GM19397 (cell line): Measurements from ENCODE around the gene TMEM190.
"Not testable (repeated sequence)": the region's sequence is repeated elsewhere in the genome, so short reads cannot be mapped to it uniquely, and the experiment has no call there.

Source experiments
- ATAC-seq: cut with Tn5 transposase; IDR thresholded peaks from one replicate; pipeline ENCODE4 v1.9.1; 2021; ENCODE audit warnings: mild to moderate bottlenecking, moderate library complexity; ENCODE audit not compliant: unreplicated experiment

Gene TMEM190

DNA sequence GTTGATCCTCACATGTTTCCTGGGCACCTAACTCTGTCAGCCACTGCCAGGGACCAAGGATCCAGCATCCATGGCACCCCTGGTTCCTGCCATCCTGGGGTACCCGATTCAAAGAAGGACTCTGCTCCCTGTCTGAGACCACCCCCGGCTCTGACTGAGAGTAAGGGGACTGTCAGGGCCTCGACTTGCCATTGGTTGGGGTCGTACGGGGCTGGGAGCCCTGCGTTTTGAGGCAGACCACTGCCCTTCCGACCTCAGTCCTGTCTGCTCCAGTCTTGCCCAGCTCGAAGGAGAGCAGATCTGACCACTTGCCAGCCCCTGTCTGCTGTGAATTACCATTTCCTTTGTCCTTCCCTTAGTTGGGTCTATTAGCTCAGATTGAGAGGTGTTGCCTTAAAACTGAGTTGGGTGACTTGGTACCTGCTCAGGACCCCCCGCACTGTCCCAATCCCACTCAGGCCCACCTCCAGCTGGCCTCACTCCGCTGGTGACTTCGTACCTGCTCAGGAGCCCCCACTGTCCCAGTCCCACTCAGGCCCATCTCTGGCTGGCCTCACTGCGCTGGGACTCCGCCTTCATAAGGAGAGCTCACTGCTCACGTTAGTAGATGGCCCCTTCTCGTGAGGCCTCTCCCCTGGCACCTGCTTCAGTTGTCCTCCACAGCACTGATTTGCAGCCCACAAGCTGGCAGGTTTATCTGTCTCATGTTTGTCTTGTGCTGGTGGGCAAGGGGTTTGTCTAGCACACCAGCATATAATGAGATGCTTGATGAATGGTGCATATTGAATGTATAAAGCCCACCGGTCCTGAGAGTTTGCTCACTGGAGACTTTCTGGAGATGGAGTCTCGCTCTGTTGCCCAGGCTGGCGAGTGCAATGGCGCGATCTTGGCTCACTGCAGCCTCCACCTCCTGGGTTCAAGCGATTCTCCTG, 13.0 kb downstream of the TMEM190 start:
- no peak for ATAC-seq

DNA sequence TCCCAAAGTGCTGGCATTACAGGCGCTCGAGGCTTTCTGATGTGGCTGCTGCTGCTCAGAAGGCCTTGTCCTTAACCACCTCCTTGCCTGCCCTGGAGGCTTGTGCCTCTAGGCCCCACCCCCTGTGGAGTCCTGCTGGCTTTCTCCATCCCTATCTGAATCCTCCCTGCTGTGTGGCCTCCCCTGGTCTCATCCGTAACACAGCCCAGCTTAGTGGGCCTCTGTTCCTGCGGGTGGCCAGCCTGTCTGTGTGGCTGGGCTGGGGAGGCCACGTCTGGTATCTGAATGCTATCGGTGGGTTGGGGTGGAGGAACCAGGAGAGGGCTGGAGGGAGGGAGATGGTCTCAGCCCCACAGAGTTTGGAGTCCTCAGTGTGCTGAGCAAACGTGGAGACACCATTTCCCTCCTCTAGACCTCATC, 13.8 kb downstream of the TMEM190 start:
- ATAC-seq = no peak

DNA sequence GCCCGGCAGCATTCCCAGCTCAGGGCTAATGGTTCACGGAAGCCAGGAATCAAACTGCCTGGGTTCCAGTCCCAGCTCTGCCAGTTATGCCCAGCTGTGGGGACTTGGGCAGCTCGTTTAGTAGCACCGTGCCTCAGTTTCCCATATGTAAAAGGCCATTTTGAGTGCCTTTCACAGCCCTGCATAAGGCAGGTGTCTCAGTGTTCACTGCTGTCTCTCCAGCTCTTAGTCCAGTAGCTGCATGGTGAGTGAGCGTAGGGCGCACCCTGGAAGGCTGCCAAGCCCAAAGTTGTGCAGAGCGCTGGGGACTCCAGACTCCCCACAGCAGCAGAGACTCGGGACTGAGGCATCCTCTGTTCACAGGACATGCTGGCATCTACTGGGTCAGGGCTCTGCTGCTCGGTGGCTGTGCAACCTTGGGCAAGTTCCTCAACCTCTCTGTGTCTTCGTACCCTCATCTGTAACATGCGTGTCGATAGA, 14.6 kb downstream of the TMEM190 start:
- ATAC-seq = no peak

DNA sequence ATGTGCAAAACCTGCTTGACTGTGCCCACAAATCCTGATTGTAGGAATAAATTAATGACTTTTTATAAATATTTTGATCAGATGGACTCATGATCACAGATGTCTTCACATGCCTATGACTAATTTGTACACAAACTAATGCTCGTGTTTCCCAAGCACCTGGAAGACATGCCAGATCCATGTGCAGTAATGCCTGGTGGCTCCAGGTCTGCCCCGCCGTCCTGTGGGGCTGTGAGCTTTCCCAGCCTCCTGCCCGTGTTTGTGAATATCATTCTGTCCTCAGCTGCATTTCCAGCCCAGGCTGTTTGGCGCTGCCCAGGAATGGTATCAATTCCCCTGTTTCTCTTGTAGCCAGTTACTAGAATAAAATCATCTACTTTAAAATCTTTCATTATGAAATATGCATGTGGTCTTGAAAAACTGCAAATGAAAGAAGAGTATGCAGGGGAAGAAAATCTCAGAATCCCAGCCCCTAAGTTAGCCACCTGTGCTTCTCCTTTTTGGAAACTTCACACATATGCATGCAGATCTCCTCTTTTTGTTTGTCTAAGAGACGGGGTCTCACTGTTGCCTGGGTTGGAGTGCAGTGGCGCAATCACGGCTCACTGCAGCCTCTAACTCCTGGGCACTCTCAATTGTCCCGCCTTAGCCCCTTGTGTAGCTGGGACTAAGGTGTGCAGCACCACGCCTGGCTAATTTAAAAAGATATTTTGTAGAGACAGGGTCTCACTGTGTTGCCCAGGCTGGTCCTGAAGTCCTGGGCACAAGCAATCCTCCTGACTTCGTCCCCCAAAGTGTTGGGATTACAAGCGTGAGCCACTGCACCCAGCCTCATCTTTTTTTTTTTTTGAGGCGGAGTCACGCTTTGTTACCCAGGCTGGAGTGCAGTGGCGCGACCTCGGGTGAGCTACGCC, 15.3 kb downstream of the TMEM190 start:
- ATAC-seq = no peak

DNA sequence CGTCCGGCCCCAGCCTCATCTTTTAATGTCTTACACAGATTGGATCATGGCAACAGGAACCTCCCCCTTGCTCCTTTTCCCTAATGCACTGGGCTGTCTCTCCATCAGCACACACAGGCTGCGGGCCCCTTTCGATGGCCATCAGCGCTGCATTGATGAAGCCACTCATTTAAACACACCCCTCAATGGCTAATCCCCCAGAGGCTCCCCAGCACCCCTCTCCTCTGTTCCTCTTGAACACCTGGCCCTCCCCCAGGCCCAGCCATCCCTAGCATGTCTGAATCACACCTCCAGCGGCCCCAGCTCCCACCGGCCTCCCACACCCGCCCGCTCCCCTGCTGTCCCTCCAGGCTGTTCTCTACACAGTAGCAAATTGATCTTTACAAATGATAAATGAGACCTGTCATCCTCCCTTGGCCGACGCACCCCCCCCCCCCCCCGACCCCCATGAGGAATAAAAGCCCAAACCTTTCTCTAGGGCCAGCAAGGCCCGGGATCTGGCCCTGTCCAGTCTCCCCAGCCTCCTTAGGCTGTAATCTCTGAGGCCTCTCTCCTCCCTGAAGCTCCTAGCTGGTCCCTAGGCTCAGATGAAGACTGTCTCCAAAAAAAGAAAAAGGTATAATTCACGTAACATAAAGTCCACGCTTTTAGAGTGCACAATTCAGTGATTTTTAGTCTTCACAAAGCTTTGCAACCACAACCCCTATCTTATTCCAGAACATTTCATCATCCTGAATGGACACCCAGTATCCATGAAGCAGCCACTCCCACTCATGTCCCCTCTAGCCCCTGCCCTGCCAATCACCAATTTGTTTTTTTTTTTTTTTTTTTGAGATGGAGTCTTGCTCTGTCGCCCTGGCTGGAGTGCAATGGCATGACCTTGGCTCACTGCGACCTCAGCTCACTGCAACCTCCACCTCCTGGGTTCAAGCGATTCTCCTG, 16.5 kb downstream of the TMEM190 start:
- ATAC-seq = no peak

DNA sequence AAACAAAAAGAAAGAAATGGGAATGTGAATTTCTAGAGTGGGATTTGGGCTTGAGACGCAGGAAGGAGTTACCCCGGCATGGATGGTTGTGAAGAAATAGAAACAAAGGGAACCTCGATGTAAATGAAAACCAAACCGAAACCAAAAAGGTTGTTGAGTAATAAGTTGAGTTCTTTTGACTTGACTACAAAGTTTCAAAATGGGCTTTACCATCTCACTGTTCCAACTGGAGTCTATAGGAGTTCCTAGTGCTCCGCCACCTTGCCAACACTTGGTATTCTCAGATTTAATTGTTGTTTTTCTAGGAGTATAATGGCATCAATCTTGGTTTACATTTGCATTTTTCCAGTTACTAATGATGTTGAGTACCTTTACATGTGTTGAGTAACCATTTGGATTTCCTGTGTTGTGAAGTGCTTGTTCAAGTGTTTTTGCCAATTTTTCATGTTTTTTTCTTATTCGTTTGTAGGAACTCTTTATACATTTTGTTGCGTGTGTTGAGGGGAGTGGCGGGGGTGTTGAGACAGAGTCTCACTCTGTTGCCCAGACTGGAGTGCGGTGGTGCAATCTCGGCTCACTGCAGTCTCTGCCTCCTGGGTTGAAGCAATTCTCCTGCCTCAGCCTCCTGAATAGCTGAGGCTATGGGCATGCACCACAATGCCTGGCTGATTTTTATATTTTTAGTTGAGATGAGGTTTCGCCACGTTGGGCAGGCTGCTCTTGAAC, 21.7 kb downstream of the TMEM190 start:
- ATAC-seq = no peak

DNA sequence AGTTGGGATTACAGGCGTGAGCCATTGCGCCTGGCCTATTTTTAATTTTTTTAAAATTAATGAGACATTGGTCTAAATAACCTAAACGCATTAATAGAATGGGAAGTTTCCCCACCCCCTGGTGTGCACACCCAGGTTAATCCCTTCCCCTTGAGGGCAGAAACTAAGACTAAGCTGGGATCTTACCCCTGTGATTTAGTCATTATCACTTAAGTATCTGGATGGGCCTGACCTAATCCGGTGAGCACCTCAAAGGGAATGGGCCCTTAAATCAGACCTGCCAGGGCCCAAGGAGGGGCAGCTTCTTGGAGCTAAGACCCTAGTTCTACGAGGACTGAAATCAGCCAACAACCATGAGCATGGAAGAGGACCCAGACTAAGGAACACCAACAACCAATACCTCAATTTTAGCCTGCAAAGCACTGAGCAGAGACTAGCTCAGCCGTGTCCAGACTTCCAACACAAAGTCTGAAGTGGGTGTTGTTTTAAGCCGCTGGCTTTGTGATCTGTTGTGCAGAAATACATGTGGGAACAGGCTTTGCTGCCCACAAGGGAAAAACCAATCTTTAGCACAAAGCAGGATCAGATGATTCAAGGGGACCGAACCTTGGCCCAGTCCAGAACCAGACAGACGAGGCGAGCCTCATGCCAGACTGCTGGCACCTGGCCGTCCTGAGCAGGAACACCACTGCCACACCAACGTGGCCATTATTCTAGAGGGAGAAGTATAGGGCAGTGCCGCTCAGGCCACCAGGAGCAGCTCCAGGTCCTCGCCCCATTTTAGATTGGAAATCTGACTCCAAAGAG, 23.9 kb downstream of the TMEM190 start:
- ATAC-seq = no peak

DNA sequence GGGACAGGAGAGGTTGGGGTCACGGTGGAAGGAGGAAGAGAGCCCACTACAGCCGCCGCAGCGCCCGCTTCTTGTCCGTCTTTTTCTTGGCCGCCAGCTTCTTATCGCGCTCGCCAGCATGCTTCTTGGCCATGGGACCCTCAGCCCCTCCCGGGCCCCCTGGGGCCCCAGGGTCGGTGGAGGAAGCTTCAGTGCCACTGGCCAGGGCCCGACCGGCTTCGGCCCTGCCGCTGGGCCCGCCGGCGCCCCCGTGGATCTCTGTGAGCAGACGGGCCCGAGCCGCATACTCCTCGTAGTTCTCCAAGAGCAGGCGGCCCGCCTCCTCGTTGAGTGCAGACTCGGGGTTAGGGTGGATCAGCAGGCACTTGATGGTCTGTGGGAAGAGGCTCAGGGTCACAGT, 24.8 kb downstream of the TMEM190 start:
- not testable (repeated sequence) for ATAC-seq

DNA sequence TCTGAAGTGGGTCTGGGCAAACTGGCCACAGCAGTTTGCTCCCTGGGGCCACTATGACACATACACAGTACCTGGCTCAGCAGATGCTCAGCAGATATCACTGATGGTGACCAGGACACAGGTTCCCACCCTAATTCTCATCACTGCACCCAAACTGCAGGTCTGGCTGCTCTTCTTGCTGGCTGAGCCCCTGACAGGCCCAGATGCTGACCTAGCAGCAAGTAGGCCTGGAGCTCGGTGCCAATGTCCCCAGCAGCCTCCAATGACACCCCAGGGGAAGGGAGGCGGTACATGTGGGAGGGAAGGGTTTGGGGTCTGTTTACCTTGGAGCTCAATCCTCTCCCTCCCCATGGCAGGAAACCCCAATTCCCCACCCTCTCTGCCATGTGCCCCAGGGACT, 25.9 kb downstream of the TMEM190 start:
- no peak for ATAC-seq

DNA sequence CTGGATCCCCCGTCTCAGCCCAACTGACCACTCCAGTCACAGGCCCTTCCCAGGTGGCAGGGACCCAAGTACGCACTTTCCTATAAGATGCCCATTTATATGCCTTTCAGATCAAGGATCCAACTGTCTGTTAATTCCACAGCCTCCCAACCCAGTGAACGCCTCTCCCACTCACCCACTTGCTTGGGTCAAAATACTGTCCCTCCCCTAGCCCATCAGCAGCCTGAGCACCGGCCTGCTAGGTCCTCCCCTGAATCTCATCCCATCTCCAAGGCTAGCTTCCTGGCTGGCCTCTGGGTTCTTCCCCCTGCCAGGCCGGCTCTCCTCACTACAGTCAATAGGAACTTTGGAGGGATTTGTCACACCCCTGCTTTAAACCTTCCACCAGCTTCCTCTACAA, 29.0 kb downstream of the TMEM190 start:
- ATAC-seq = no peak

DNA sequence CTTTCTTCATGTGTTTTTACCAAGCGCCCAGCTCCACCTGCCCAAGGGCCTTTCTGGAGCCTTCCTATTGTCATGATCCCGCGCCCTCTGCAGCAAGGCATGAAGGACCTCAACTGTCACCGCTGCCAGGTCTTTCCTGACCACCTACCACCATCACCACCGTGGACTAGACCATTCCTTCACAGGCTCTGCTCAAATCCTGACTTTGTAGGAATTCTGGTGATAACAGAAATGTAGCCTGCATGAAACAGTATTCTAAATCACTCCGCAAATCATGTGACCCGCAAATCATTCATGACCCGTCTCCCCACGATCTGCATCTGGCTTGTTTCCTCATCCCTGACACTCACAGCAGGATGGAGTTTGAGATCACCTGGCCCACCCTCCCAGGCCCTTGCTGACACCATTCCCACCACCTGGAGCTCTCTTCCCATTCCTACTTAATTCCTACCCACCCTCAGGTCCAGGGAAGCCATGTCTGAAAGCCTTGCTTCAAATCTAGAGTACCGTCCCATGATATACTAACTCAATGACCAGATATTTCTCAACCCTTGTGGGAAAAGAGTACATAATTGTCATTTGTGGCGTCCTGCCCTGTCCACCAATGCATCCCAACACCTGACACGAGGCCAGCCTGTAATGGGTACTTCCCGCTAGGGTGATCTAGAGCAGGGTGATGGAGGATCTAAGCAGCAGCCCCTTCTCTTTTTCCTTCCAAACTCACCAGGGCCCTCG, 29.6 kb downstream of the TMEM190 start:
- no peak for ATAC-seq

DNA sequence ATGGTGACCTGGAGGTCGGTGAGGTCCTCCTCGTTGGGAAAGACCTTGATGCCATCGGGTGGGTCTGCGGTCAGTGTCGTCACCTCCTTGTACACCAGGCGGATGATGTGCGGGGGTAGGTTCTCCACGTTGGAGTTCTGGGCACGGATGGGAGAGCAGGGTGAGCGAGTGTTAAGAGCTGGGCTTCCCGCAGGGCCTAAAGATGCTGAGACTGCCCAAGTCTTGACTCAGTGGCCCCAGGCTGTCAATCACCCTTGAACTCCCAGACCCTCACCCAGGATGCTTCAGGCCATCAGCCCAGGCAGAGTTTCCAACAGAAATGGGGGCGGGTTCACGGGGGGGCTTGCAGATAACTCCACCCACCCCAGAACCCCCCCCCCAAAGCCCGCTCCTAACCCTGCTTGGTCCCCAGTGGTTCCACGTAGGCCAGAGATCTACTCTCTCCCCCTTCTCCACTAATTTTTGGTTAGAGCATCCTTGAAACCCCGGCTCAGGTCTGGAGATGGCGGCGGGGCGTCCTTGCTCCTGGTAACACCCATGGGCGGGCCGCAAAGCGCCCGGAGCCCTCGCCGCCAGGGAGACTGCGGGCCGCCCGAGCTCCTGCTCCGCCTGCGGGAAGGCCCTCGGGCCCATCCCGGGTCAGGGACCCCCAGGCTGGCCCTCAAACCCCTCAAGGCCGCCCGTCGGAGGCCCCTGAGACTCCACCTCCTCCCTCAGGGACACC, 30.4 kb downstream of the TMEM190 start:
- ATAC-seq = no peak

DNA sequence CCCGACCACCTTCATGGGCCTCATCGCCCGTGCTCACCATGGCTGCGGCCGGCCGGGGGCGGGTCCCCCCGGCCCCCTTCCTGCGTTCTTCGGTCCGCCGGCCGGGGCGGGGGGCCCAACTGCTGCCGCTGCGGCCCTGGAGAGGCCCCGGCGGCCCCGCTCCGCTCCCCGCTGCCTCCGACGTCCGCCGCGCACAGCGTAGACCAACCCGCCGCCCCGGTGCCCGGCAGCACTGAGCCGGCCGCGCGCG, 30.8 kb downstream of the TMEM190 start, which contains the start of gene UBE2S:
UBE2S (minus strand) TSS at position 239 of the 250 bp plus-strand sequence; CDS start at position 40, 199 bp downstream.
- peak; percentile 27 for ATAC-seq

DNA sequence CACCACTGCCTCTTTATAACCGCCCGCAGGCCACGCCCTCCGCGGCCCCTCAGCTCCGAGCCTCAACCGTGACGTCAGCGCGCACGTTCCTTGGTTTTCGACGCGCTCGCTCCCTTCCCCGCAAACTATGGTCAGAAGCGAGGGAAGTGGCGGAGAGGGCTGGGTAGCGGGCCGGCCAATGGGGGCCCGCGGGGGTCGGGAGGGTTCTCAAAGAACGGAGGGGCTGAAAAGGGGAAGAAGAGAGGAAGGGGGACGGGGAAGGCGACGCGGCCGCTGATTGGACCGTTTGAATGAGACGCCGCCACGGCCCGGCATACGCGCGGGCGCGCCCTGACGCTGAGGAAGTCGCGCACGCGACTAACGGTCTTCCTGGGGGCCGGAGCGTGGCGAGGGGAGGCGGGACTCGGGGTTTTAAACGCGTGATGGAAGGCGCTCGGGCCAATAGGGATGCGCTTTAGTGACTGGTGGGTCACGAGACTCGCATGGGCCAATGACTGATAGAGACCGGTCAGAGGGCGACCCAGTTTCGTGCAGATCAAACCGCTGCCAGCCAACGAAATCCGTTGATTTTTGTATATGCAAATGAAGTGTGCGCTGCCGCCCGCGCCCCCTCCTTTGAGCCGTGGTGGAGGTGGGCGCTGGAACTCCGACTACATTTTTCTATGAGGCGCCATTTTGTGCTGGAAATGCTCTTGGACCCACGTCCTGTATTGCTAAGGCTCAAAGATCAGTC, 31.3 kb downstream of the TMEM190 start:
- ATAC-seq = peak; percentile 83

DNA sequence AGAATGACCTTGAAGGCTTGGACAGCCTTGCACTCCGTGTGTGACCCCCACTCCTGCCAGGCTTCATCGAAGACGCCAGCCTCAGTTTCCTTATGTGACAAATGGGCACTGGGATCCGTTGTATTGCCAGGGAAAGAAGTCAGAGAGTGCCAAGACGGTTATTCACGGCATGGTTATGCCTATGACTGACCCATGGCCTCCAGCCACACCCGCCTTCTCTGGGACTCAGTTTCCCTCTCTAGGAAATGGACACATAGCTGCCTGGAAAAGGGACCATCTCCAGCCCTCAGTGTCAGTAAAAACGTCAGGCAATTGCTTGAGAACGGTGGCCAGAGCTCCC, 31.9 kb downstream of the TMEM190 start:
- ATAC-seq = no peak

DNA sequence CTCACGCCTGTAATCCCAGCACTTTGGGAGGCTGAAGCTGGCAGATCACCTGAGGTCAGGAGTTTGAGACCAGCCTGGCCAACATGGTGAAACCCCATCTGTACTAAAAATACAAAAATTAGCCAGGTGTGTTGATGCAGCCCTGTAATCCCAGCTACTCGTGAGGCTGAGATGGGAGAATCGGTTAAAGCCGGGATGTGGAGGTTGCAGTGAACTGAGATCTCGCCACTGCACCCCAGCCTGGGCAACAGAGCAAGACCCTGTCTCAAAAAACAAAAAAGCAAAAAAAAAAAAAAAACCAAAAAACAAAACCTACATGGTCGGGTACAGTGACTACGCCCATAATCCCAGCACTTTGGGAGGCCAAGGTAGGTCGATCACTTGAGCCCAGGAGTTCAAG, 32.6 kb downstream of the TMEM190 start:
- ATAC-seq = not testable (repeated sequence)

DNA sequence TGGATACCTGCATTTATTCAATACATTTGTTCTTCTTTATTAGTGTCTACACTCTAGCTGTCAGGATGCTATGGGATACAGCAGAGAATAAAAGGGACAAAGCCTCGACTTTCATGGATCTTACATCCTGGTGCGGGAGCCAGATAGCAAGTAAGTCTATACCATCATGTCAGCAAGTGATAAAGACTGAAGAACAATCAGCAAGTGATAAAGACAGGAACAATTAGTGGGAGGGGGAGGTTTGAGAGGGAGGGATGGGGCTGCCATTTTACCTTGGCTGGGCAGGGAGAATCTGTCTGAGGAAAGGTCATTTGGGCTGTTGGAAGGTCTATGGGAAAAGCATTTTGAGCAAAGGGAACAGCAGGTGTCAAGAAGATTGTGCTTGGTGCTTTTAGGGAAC, 33.5 kb downstream of the TMEM190 start:
- ATAC-seq = no peak
